Parathyroid adenoma (tissue), 2 donors: ENCODE measurements around the gene TCOF1.

Source experiments
- H2AFZ ChIP-seq: fragments of 300-600 bp; sonication (generic); one replicate; pipeline ENCODE4 v1.7.0; 2017; ENCODE audit warnings: antibody characterized with exemption, mild to moderate bottlenecking
- H3K27ac ChIP-seq: fragments of 300-600 bp; sonication (generic); one replicate; pipeline ENCODE4 v1.7.0; 2017
- H3K27me3 ChIP-seq: fragments of 300-600 bp; sonication (generic); one replicate; pipeline ENCODE4 v1.7.0; 2017; ENCODE audit warnings: low read length; ENCODE audit not compliant: control insufficient read depth, insufficient read depth
- H3K36me3 ChIP-seq: fragments of 300-600 bp; sonication (generic); one replicate; pipeline ENCODE4 v1.7.0; 2017; ENCODE audit warnings: low read length; ENCODE audit not compliant: control insufficient read depth, insufficient read depth
- H3K4me1 ChIP-seq: fragments of 300-600 bp; sonication (generic); one replicate; pipeline ENCODE4 v1.7.0; 2017; ENCODE audit warnings: control low read depth
- H3K4me2 ChIP-seq: fragments of 300-600 bp; sonication (generic); one replicate; pipeline ENCODE4 v1.7.0; 2017; ENCODE audit warnings: low read length
- H3K4me3 ChIP-seq: fragments of 300-600 bp; sonication (generic); one replicate; pipeline ENCODE4 v1.7.0; 2017; ENCODE audit warnings: low read depth, low read length
- H3K79me2 ChIP-seq: fragments of 300-600 bp; sonication (generic); one replicate; pipeline ENCODE4 v1.7.0; 2017; ENCODE audit warnings: control low read depth
- H3K9ac ChIP-seq: fragments of 300-600 bp; sonication (generic); one replicate; pipeline ENCODE4 v1.7.0; 2017; ENCODE audit warnings: mild to moderate bottlenecking
- H3K9me3 ChIP-seq: fragments of 300-600 bp; sonication (generic); one replicate; pipeline ENCODE4 v1.7.0; 2017; ENCODE audit warnings: low read length; ENCODE audit not compliant: control insufficient read depth
- TF ChIP-seq, protein P1 (sequence below): fragments of 300-600 bp; sonication (generic); IDR thresholded peaks from one replicate; pipeline ENCODE4 v1.7.0; 2017; ENCODE audit warnings: antibody characterized with exemption, mild to moderate bottlenecking
- donor health status: primary hyperparathyroidism.

Gene TCOF1

DNA sequence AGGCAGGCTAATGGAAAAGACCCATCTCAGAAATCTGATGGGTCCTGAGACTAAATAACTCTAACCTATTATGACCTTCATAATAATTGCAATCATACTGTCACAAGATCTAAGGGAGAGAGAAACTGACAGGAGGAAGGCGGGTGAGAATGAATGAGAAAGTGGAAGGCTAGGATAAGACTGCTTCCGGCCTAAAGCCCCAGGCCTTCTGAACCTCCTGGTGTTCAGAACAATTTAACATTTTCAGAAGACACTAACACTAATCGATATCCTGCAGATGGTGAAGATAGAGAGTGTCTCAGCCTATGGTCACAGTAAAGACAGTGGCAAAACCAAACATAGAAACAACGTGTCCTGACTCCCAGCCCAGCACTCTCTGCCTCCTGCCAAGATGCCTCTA lies 90.8 kb downstream of the TCOF1 start:
- Histone ChIP-seq H3K4me1 (no peaks in the 10 kb centered on the region), H3K27ac (no peak overlapping the region), H3K79me2 (peaks cover 7% of the 10 kb centered on the region), H3K4me2 (peak overlapping the region; percentile 65), H3K27me3 (no peaks in the 10 kb centered on the region), H2AFZ (no peak overlapping the region), H3K9me3 (no peaks in the 10 kb centered on the region), H3K4me3 (peak overlapping the region; percentile 97), H3K9ac (peak overlapping the region; percentile 84), H3K36me3 (no peaks in the 10 kb centered on the region)
- TF ChIP-seq, protein P1, sequence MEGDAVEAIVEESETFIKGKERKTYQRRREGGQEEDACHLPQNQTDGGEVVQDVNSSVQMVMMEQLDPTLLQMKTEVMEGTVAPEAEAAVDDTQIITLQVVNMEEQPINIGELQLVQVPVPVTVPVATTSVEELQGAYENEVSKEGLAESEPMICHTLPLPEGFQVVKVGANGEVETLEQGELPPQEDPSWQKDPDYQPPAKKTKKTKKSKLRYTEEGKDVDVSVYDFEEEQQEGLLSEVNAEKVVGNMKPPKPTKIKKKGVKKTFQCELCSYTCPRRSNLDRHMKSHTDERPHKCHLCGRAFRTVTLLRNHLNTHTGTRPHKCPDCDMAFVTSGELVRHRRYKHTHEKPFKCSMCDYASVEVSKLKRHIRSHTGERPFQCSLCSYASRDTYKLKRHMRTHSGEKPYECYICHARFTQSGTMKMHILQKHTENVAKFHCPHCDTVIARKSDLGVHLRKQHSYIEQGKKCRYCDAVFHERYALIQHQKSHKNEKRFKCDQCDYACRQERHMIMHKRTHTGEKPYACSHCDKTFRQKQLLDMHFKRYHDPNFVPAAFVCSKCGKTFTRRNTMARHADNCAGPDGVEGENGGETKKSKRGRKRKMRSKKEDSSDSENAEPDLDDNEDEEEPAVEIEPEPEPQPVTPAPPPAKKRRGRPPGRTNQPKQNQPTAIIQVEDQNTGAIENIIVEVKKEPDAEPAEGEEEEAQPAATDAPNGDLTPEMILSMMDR = no peak

DNA sequence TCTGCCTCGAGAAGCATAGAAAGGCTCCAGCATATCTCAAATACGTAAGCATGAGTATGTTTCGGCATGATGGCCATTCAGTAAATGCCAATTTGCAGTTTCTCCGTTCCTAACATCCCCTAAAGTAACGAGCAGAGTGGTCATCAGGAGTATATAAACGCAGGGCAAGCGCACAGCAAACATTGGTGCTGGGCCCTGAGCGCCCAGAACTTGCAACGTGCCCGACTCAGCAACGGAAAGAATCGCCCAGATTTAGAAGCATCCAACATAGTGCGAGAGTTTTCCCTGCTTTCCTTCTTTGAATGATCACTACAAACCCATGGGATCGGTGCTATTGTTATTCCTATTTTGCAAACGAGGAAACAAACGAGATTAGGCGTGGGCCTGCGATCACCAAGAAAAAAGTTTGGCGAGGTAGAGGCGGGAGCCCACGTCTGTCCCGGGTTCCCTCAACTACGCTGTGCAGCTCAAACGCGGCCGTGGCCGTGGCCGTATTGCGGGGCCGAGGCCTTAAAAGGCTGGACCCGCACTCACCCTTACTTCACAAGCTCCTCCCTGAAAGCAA lies 91.5 kb downstream of the TCOF1 start:
- H3K27ac ChIP-seq = peak overlapping the region; percentile 94
- peak overlapping the region; percentile 65 for H3K4me2 ChIP-seq
- H3K4me3 ChIP-seq = peak overlapping the region; percentile 97
- H3K9me3 ChIP-seq = no peaks in the 10 kb centered on the region
- no peaks in the 10 kb centered on the region for H3K4me1 ChIP-seq
- H3K9ac ChIP-seq = peak overlapping the region; percentile 84
- peaks cover 7% of the 10 kb centered on the region for H3K79me2 ChIP-seq
- H3K27me3 ChIP-seq = no peaks in the 10 kb centered on the region
- H2AFZ ChIP-seq = peak overlapping the region; percentile 90
- TF ChIP-seq, protein P1 = no peak
- H3K36me3 ChIP-seq = no peaks in the 10 kb centered on the region
